Measurements from ENCODE around the gene RNF157. TPM values are rescaled to one million over a fixed set of nuclear protein-coding genes. Genes with fewer than 3 reads are reported as not detected.

Gene RNF157
- total and polyA plus RNA-seq, 2 of the 13 experiments (the other 11 are each of a cell fraction or from before 2014, with no cell fraction given): 0.44 to 1.5 TPM

GRCh38 chr17:76265624-76266243 lies 25.4 kb upstream of the RNF157 start (continued):
- TF ChIP-seq, protein P1, sequence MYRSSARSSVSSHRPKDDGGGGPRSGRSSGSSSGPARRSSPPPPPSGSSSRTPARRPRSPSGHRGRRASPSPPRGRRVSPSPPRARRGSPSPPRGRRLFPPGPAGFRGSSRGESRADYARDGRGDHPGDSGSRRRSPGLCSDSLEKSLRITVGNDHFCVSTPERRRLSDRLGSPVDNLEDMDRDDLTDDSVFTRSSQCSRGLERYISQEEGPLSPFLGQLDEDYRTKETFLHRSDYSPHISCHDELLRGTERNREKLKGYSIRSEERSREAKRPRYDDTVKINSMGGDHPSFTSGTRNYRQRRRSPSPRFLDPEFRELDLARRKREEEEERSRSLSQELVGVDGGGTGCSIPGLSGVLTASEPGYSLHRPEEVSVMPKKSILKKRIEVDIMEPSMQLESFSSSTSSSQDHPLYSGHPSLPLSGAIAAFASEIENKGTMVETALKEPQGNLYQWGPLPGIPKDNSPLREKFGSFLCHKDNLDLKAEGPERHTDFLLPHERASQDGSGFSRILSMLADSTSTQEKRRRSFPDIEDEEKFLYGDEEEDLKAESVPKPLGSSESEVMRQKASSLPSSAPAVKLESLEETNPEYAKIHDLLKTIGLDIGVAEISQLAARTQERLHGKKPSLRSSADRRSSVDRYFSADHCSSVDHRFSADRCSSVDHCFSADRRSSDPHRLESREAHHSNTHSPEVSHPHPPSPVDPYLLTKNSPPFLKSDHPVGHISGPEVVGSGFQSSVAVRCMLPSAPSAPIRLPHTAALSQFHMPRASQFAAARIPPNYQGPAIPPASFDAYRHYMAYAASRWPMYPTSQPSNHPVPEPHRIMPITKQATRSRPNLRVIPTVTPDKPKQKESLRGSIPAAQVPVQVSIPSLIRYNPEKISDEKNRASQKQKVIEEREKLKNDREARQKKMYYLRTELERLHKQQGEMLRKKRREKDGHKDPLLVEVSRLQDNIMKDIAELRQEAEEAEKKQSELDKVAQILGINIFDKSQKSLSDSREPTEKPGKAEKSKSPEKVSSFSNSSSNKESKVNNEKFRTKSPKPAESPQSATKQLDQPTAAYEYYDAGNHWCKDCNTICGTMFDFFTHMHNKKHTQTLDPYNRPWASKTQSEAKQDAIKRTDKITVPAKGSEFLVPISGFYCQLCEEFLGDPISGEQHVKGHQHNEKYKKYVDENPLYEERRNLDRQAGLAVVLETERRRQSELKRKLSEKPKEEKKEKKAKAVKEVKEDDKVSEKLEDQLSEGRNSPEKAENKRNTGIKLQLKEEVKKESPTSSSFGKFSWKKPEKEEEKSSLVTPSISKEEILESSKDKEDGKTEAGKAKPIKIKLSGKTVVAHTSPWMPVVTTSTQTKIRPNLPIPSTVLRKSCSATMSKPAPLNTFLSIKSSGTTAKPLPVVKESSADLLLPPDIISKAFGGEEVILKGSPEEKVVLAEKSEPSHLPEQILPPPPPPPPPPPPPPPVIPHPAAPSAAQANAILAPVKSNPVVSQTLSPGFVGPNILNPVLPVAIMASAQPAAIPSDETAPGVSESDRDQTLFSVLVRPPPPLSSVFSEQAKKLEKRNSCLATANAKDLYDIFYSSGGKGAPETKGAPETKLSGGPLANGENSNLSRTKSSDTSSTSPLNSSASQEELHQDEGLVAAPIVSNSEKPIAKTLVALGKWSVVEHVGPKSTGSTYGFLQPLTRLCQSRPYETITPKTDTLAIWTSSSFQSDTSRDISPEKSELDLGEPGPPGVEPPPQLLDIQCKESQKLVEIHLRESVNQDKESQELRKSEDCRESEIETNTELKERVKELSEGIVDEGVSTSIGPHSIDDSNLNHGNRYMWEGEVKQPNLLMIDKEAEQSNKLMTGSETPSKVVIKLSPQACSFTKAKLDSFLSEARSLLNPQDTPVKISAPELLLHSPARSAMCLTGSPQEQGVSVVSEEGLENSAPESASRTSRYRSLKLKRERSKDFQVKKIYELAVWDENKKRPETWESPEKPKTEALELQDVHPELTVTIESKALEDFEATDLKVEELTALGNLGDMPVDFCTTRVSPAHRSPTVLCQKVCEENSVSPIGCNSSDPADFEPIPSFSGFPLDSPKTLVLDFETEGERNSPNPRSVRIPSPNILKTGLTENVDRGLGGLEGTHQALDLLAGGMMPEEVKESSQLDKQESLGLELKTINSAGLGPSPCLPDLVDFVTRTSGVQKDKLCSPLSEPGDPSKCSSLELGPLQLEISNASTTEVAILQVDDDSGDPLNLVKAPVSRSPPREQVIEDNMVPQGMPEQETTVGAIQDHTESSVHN (CRISPR knock-in tag; IDR thresholded peaks at IDR 0.05): no peak; the same call in 1 of the 2 replicates
- peak; percentile 91 for TF ChIP-seq HOXA3 (CRISPR knock-in tag; IDR thresholded peaks at IDR 0.05)
- TF ChIP-seq MTA1 (CRISPR knock-in tag; IDR thresholded peaks at IDR 0.05; ENCODE audit: borderline replicate concordance): peak; percentile 44; the same call in 1 of the 2 replicates
- no peak for TF ChIP-seq MED1 (CRISPR knock-in tag; IDR thresholded peaks at IDR 0.05)
- TF ChIP-seq, protein P2, sequence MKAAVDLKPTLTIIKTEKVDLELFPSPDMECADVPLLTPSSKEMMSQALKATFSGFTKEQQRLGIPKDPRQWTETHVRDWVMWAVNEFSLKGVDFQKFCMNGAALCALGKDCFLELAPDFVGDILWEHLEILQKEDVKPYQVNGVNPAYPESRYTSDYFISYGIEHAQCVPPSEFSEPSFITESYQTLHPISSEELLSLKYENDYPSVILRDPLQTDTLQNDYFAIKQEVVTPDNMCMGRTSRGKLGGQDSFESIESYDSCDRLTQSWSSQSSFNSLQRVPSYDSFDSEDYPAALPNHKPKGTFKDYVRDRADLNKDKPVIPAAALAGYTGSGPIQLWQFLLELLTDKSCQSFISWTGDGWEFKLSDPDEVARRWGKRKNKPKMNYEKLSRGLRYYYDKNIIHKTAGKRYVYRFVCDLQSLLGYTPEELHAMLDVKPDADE (CRISPR knock-in tag; IDR thresholded peaks at IDR 0.05): no peak
- TF ChIP-seq KLF16 (CRISPR knock-in tag; IDR thresholded peaks at IDR 0.05): peak in 1 of 2 experiments; percentile 31; a peak in 1 of 4 replicates
- peak; percentile 51; the same call in 1 of the 2 replicates for TF ChIP-seq ZNF747 (CRISPR knock-in tag; IDR thresholded peaks at IDR 0.05; ENCODE audit: borderline replicate concordance)
- TF ChIP-seq SP1 (IDR thresholded peaks at IDR 0.05): no peak
- no peak; the same call in 1 of the 2 replicates for TF ChIP-seq SP1 (CRISPR knock-in tag; IDR thresholded peaks at IDR 0.05)
- TF ChIP-seq ZBTB7B (CRISPR knock-in tag; IDR thresholded peaks at IDR 0.05): no peak
- TF ChIP-seq MYC (CRISPR knock-in tag; IDR thresholded peaks at IDR 0.05; ENCODE audit: borderline replicate concordance): peak; percentile 48; the same call in 1 of the 2 replicates
- TF ChIP-seq, protein P3, sequence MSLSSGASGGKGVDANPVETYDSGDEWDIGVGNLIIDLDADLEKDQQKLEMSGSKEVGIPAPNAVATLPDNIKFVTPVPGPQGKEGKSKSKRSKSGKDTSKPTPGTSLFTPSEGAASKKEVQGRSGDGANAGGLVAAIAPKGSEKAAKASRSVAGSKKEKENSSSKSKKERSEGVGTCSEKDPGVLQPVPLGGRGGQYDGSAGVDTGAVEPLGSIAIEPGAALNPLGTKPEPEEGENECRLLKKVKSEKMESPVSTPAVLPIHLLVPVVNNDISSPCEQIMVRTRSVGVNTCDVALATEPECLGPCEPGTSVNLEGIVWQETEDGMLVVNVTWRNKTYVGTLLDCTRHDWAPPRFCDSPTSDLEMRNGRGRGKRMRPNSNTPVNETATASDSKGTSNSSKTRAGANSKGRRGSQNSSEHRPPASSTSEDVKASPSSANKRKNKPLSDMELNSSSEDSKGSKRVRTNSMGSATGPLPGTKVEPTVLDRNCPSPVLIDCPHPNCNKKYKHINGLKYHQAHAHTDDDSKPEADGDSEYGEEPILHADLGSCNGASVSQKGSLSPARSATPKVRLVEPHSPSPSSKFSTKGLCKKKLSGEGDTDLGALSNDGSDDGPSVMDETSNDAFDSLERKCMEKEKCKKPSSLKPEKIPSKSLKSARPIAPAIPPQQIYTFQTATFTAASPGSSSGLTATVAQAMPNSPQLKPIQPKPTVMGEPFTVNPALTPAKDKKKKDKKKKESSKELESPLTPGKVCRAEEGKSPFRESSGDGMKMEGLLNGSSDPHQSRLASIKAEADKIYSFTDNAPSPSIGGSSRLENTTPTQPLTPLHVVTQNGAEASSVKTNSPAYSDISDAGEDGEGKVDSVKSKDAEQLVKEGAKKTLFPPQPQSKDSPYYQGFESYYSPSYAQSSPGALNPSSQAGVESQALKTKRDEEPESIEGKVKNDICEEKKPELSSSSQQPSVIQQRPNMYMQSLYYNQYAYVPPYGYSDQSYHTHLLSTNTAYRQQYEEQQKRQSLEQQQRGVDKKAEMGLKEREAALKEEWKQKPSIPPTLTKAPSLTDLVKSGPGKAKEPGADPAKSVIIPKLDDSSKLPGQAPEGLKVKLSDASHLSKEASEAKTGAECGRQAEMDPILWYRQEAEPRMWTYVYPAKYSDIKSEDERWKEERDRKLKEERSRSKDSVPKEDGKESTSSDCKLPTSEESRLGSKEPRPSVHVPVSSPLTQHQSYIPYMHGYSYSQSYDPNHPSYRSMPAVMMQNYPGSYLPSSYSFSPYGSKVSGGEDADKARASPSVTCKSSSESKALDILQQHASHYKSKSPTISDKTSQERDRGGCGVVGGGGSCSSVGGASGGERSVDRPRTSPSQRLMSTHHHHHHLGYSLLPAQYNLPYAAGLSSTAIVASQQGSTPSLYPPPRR (CRISPR knock-in tag; IDR thresholded peaks at IDR 0.05; ENCODE audit: borderline replicate concordance): no peak
- TF ChIP-seq, protein P4, sequence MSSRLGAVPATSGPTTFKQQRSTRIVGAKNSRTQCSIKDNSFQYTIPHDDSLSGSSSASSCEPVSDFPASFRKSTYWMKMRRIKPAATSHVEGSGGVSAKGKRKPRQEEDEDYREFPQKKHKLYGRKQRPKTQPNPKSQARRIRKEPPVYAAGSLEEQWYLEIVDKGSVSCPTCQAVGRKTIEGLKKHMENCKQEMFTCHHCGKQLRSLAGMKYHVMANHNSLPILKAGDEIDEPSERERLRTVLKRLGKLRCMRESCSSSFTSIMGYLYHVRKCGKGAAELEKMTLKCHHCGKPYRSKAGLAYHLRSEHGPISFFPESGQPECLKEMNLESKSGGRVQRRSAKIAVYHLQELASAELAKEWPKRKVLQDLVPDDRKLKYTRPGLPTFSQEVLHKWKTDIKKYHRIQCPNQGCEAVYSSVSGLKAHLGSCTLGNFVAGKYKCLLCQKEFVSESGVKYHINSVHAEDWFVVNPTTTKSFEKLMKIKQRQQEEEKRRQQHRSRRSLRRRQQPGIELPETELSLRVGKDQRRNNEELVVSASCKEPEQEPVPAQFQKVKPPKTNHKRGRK (CRISPR knock-in tag; IDR thresholded peaks at IDR 0.05): no peak
